Panc1 (cell line): ENCODE results near the gene PROSER3. TPM values are rescaled to one million over a fixed set of nuclear protein-coding genes. Genes with fewer than 3 reads are reported as not detected.
A peak's percentile ranks its signal among the peaks of the same experiment; 100 is the strongest.

Experiments used
- ATAC-seq: fragments of 200-7000 bp; cut with Tn5 transposase; 2 replicates; pipeline ENCODE4 v1.9.1; 2020; ENCODE audit warnings: mild to moderate bottlenecking, moderate library complexity
- Bru-seq: library from RNA; stranded (reverse); fragments of 400-500 nt; gene quantifications from one replicate; lab custom pipeline; 2021; lab: Mats Ljungman, UMichigan
- BruChase-seq, 2 experiments: library from RNA; stranded (reverse); fragments of 400-500 nt; gene quantifications; one replicate each; lab custom pipeline; 2021; lab: Mats Ljungman, UMichigan
- BruUV-seq: library from RNA; stranded (reverse); fragments of 400-500 nt; replicated peaks from 2 replicates; lab custom pipeline; 2021; lab: Mats Ljungman, UMichigan
- CTCF ChIA-PET: fragments of 300-600 bp; sonication (Branson Sonifier 250); formaldehyde crosslinking; loops from one replicate; lab custom pipeline; 2022; ENCODE audit warnings: antibody characterized with exemption; lab: Charles Lee
- POLR2A ChIA-PET: fragments of 300-600 bp; sonication (Branson Sonifier 250); formaldehyde crosslinking; loops from one replicate; lab custom pipeline; 2022; ENCODE audit warnings: antibody characterized with exemption; lab: Charles Lee
- DNase-seq: peaks from one replicate; pipeline ENCODE4 v3.0.0-alpha.2; 2010; ENCODE audit warnings: low read depth, low spot score
- H3K27ac ChIP-seq: 2 replicates; pipeline ENCODE4 v1.5.1; 2011; ENCODE audit warnings: mild to moderate bottlenecking, low read length, inconsistent platforms
- H3K27me3 ChIP-seq: fragments of 200-500 bp; sonication (Bioruptor generic); 2 replicates; pipeline ENCODE4 v1.6.0; 2014; ENCODE audit warnings: low read length, inconsistent platforms; ENCODE audit not compliant: control insufficient read depth, insufficient read depth
- H3K36me3 ChIP-seq: fragments of 200-500 bp; sonication (Bioruptor generic); 2 replicates; pipeline ENCODE4 v1.5.1; 2014; ENCODE audit warnings: inconsistent platforms, mild to moderate bottlenecking, low read length, moderate library complexity; ENCODE audit not compliant: control insufficient read depth, insufficient read depth
- H3K4me1 ChIP-seq: 2 replicates; pipeline ENCODE4 v1.5.1; 2011; ENCODE audit warnings: inconsistent platforms, mild to moderate bottlenecking, low read length, moderate library complexity; ENCODE audit not compliant: control insufficient read depth, insufficient read depth
- H3K4me3 ChIP-seq, 2 experiments: 2 replicates each; pipeline ENCODE4 v1.5.1; 2011 to 2012; ENCODE audit warnings: low read depth in 2 of 2, low read length in 2 of 2, mild to moderate bottlenecking in 2 of 2, inconsistent platforms in 1 of 2, moderate library complexity in 1 of 2
- H3K9me3 ChIP-seq: fragments of 200-500 bp; sonication (Bioruptor generic); 2 replicates; pipeline ENCODE4 v1.5.1; 2014; ENCODE audit warnings: low read depth, mild to moderate bottlenecking, inconsistent platforms, low read length, moderate library complexity; ENCODE audit not compliant: control insufficient read depth, insufficient read depth
- POLR2AphosphoS5 ChIP-seq: IDR thresholded peaks from 2 replicates; pipeline ENCODE4 v1.6.1; 2012; ENCODE audit warnings: mild to moderate bottlenecking, low read depth, low read length, moderate library complexity
- REST ChIP-seq, 2 experiments: IDR thresholded peaks; 2 replicates each; pipeline ENCODE4 v1.6.1; 2011 to 2012; ENCODE audit warnings: low read depth in 2 of 2, control low read depth in 1 of 2, low read length in 1 of 2, mild to moderate bottlenecking in 1 of 2, moderate library complexity in 1 of 2; ENCODE audit not compliant: insufficient read depth in 1 of 2
- SIN3A ChIP-seq: IDR thresholded peaks from 2 replicates; pipeline ENCODE4 v1.6.1; 2012; ENCODE audit warnings: low read depth, mild to moderate bottlenecking, low read length, moderate library complexity, borderline replicate concordance; ENCODE audit not compliant: insufficient read depth
- TCF7L2 ChIP-seq: IDR thresholded peaks from 2 replicates; pipeline ENCODE4 v1.6.1; 2011; ENCODE audit warnings: mild to moderate bottlenecking, low read depth, low read length, inconsistent platforms
- in situ Hi-C: cut with HindIII; loops from 2 replicates; pipeline ENCODE4 v1.10.0; 2016; ENCODE audit warnings: low sequenced_read_pairs, low pct_unique_long_range_greater_than_20kb
- intact Hi-C: fragments of 100-400 bp; cut with micrococcal nuclease; formaldehyde crosslinking; loops from one replicate; pipeline ENCODE4 v1.10.0; 2022; ENCODE audit not compliant: unreplicated experiment
- long read RNA-seq: library from polyadenylated mRNA; unstranded; transcript quantifications from one replicate; pipeline ENCODE4 v2.0.0, GENCODE V29; 2021; ENCODE audit not compliant: unreplicated experiment
- polyA plus RNA-seq: library from polyadenylated mRNA; unstranded; fragments of >200 nt; gene quantifications from one replicate; pipeline ENCODE4 v1.2.1, GENCODE V29; 2012; ENCODE audit warnings: missing spikeins; ENCODE audit not compliant: insufficient read length
- total RNA-seq: library from RNA; stranded (reverse); gene quantifications from one replicate; pipeline ENCODE4 v1.2.1, GENCODE V29; 2021; ENCODE audit not compliant: unreplicated experiment

Gene PROSER3
- total RNA-seq (63.9 TPM), Bru-seq, nascent RNA (percentile 81 among the genes with signal in this experiment), BruChase-seq, experiment 1, labeled RNA remaining after a 2-hour chase (percentile 85 among the genes with signal in this experiment), BruChase-seq, experiment 2, labeled RNA remaining after a 6-hour chase (percentile 85 among the genes with signal in this experiment)
- polyA plus RNA-seq = 26.9 TPM
- long read RNA-seq, partial matches to known transcripts = 4 of 16 reads
- long read RNA-seq, other reads (novel, unspliced or antisense) = 10 of 16 reads

DNA sequence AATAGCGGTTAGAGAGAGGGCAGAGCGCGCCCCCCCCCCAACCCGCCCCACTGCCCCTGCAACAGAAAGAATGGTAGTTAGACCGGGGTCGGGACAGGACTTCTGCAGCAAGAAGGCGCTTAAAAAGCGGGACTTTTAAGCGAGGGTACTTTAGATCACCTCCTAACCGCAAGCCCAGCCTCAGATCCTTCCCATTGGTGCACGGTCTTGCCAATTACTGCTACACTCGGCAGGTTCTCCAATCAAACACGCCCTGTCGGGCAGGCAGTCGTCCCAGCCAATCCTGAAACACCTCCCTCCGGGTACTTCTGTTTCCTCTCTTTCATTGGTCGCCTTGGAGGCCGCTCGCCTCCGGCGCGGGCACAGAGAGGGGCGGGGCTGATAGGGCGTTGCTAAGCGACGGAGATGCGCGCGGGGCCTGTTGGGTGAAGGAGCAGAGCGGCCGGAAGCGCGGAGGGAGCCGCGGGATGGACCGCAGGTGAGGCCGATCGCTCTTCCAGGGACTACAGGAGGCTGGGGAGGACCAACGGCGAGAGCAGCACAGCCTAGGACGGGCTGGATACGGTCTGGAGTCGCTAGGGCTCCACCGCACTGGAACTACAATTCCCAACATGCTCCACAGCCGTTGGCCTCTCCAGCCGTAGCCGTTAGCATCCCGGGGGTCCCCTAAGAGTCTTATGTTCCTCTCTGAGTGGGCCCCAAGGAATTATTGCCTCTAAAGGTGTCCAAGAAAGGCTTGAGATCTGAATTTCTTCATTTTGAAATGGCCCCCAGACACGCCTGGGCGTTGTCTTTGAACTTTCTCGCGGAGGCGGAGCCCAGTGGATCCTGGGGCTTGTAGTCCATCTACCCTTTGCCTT lies at the start of gene PROSER3:
TSS of gene PROSER3 (plus strand) at position 428 of the 860 bp plus-strand sequence. CDS start at position 468, 40 bp downstream.
- in situ Hi-C loops (no loop called here), intact Hi-C loops (no loop called here)
- H3K36me3 ChIP-seq = no peaks in the 10 kb centered on the region
- ChIA-PET POLR2A (interaction anchor here (0.7 kb wide), 1 partner anchor 10 kb away, joined by 3 read pairs; the partner anchor contains the start of gene LIN37), CTCF (no interaction called here)
- DNase-seq = peak; percentile 99
- peak within 1 kb of the TSS; percentile 95 to 99 for H3K4me3 ChIP-seq
- H3K27ac ChIP-seq = peak within 1 kb of the TSS; percentile 100
- TF ChIP-seq TCF7L2 (peak; percentile 98), SIN3A (peak; percentile 85; the same call in 1 of the 2 replicates), REST (IDR thresholded peaks at IDR 0.05; ENCODE audit: insufficient read depth in 1 of 2, low read depth in 2 of 2, low read length in 1 of 2) (no peak), POLR2AphosphoS5 (peak; percentile 74)
- ATAC-seq = peak; percentile 97
- no peaks in the 10 kb centered on the region for H3K9me3 ChIP-seq
- no peaks in the 10 kb centered on the region for H3K27me3 ChIP-seq
- BruUV-seq = TSS peak; percentile 92
- peaks cover 16% of the 10 kb centered on the region for H3K4me1 ChIP-seq

DNA sequence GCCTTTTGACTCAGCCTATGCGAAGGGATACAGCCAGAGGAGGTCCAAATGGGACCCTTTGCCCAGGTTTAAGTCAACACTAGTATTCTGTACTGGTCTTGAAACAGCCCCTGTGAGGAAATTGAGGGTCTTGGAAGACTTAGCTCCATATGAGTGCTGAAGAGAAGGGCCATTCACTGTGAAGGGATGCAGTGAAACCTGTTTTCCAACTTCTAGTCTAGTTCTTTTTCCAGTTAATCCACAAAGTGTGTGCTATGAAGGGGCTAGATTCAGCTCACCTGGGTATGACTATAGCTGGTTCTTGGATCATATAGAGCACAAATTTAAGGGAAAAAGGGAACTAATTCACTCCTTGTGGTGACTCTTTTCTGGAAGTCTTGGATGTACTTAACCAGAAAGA lies 49.6 kb upstream of the PROSER3 start:
- Histone ChIP-seq H3K36me3 (no peaks in the 10 kb centered on the region), H3K27me3 (no peaks in the 10 kb centered on the region), H3K27ac (no peak overlapping the region), H3K9me3 (no peaks in the 10 kb centered on the region), H3K4me3 (no peak overlapping the region), H3K4me1 (peaks cover 4% of the 10 kb centered on the region; the same call in 1 of the 2 replicates)
- no peak for TF ChIP-seq TCF7L2
- intact Hi-C loops = no loop called here
- POLR2A ChIA-PET = interaction anchor here (0.7 kb wide), 1 partner anchor 109 kb away, joined by 6 read pairs; no protein-coding TSS in a partner anchor
- CTCF ChIA-PET = no interaction called here
- in situ Hi-C loops = no loop called here
- no peak for ATAC-seq
- no TSS peak for BruUV-seq
- DNase-seq = no peak
